AG09319 (cell line): Measurements from ENCODE around the gene ARHGEF17.

Experiments used
- DNase-seq: peaks from one replicate; pipeline ENCODE4 v3.0.0-alpha.2; 2010; ENCODE audit warnings: low read depth; ENCODE audit errors: extremely low read depth
- CTCF ChIP-seq: IDR thresholded peaks from 2 replicates; pipeline ENCODE4 v1.5.1; 2011; ENCODE audit warnings: low read depth, mild to moderate bottlenecking, inconsistent platforms, low read length, moderate library complexity

ARHGEF17 gene

GRCh38 chr11:73376803-73377629 is 68.9 kb downstream of the ARHGEF17 start:
- peak; percentile 27 for DNase-seq
- no peak for TF ChIP-seq CTCF

GRCh38 chr11:73379189-73379880 is 71.3 kb downstream of the ARHGEF17 start:
- no peak for TF ChIP-seq CTCF
- no peak for DNase-seq

- DNase-seq: no peak
- no peak for TF ChIP-seq CTCF
Measured at GRCh38 chr11:73380331-73380730, 72.3 kb downstream of the ARHGEF17 start.

GRCh38 chr11:73380897-73381410 is 72.9 kb downstream of the ARHGEF17 start:
- TF ChIP-seq CTCF: no peak
- no peak for DNase-seq

GRCh38 chr11:73381589-73381988 is 73.5 kb downstream of the ARHGEF17 start:
- no peak for TF ChIP-seq CTCF
- no peak for DNase-seq

GRCh38 chr11:73382183-73382582 is 74.1 kb downstream of the ARHGEF17 start:
- no peak for DNase-seq
- TF ChIP-seq CTCF: no peak

- no peak for TF ChIP-seq CTCF
- DNase-seq: no peak
Measured at GRCh38 chr11:73382747-73383146, 74.7 kb downstream of the ARHGEF17 start.
